H1 (cell line): Measurements from ENCODE around the gene RTN4. TPM values are rescaled to one million over a fixed set of nuclear protein-coding genes. Genes with fewer than 3 reads are reported as not detected.

Experiments used
- CTCF ChIA-PET: fragments of 300-600 bp; sonication (Branson Sonifier 250); formaldehyde crosslinking; loops from one replicate; lab custom pipeline; 2021; ENCODE audit not compliant: partially characterized antibody; lab: Charles Lee
- POLR2A ChIA-PET: fragments of 300-600 bp; sonication (Branson Sonifier 250); formaldehyde crosslinking; loops from one replicate; lab custom pipeline; 2021; ENCODE audit warnings: inconsistent platforms; ENCODE audit not compliant: partially characterized antibody; lab: Charles Lee
- DNase-seq, 2 experiments: peaks; one replicate each; pipeline versions ENCODE4 v3.0.0 to v3.0.0-alpha.2; 2010 to 2022; ENCODE audit warnings: low spot score in 2 of 2, low read depth in 1 of 2, mixed read lengths in 1 of 2
- FAIRE-seq: peaks from 2 replicates; lab custom pipeline; 2011; peaks lifted over from hg19 to GRCh38; lab: Jason Lieb, UNC
- H2AFZ ChIP-seq: 2 replicates; pipeline ENCODE4 v1.8.1; 2012; ENCODE audit warnings: low read length, inconsistent platforms
- H2AK5ac ChIP-seq: 2 replicates; pipeline ENCODE4 v1.6.1; 2013; ENCODE audit warnings: low read depth, low read length
- H2BK120ac ChIP-seq: replicated peaks from 2 replicates; pipeline ENCODE3; 2013; ENCODE audit warnings: low read depth, low read length, inconsistent platforms
- H2BK12ac ChIP-seq: 2 replicates; pipeline ENCODE4 v1.6.1; 2013; ENCODE audit warnings: low read depth, low read length
- H2BK15ac ChIP-seq: 2 replicates; pipeline ENCODE4 v1.6.1; 2013; ENCODE audit warnings: low read length
- H2BK20ac ChIP-seq: 2 replicates; pipeline ENCODE4 v1.6.1; 2013; ENCODE audit warnings: low read length
- H2BK5ac ChIP-seq: 2 replicates; pipeline ENCODE4 v1.6.1; 2013; ENCODE audit warnings: low read depth, low read length
- H3K14ac ChIP-seq: 2 replicates; pipeline ENCODE4 v1.6.1; 2013; ENCODE audit warnings: inconsistent platforms; ENCODE audit not compliant: insufficient read length
- H3K18ac ChIP-seq: 2 replicates; pipeline ENCODE4 v1.6.1; 2013; ENCODE audit warnings: low read length; ENCODE audit errors: extremely low read depth
- H3K23ac ChIP-seq: 2 replicates; pipeline ENCODE4 v1.6.1; 2013; ENCODE audit warnings: inconsistent platforms; ENCODE audit not compliant: insufficient read length
- H3K23me2 ChIP-seq: 2 replicates; pipeline ENCODE4 v1.6.1; 2013; ENCODE audit warnings: low read depth, low read length
- H3K27ac ChIP-seq: 2 replicates; pipeline ENCODE4 v1.6.1; 2011; ENCODE audit warnings: low read depth, low read length, inconsistent platforms
- H3K27me3 ChIP-seq, 4 experiments: replicated peaks in 1 of 4; 1 replicate in 1 of 4; 2 replicates in 3 of 4; pipeline versions ENCODE4 v1.6.1 to v1.8.1; 2011 to 2013; ENCODE audit warnings: low read length in 3 of 4, mild to moderate bottlenecking in 3 of 4, inconsistent platforms in 2 of 4, mixed read lengths in 2 of 4, moderate library complexity in 1 of 4; ENCODE audit not compliant: control insufficient read depth in 3 of 4, insufficient read depth in 3 of 4; ENCODE audit errors: extremely low read depth in 1 of 4
- H3K36me3 ChIP-seq, 4 experiments: 2 replicates each; pipeline versions ENCODE4 v1.6.1 to v1.8.1; 2011 to 2013; ENCODE audit warnings: mild to moderate bottlenecking in 4 of 4, low read length in 3 of 4, moderate library complexity in 2 of 4, control low read depth in 1 of 4, inconsistent platforms in 1 of 4; ENCODE audit not compliant: insufficient read depth in 4 of 4, control insufficient read depth in 2 of 4
- H3K4ac ChIP-seq: replicated peaks from 2 replicates; pipeline ENCODE3; 2013; ENCODE audit warnings: low read length, low read depth, mixed read lengths, inconsistent platforms; ENCODE audit not compliant: insufficient read length
- H3K4me1 ChIP-seq, 4 experiments: replicated peaks in 1 of 4; 1 replicate in 1 of 4; 2 replicates in 3 of 4; pipeline versions ENCODE4 v1.6.1 to v1.8.1; 2011 to 2013; ENCODE audit warnings: low read length in 3 of 4, inconsistent platforms in 2 of 4, mixed read lengths in 1 of 4; ENCODE audit not compliant: insufficient read depth in 4 of 4, control insufficient read depth in 3 of 4
- H3K4me2 ChIP-seq, 2 experiments: 2 replicates each; pipeline versions ENCODE4 v1.6.1 to v1.8.1; 2011 to 2013; ENCODE audit warnings: low read depth in 2 of 2, low read length in 2 of 2, control low read depth in 1 of 2, inconsistent platforms in 1 of 2, mild to moderate bottlenecking in 1 of 2; ENCODE audit not compliant: insufficient read depth in 1 of 2
- H3K4me3 ChIP-seq, 4 experiments: fragments of 200-600, 300-600 bp in 1 of 4; sonication (generic), shearing (Covaris generic), sonication (Bioruptor Twin) in 1 of 4; 2 replicates each; pipeline versions ENCODE4 v1.5.1 to v1.8.1; 2011 to 2016; ENCODE audit warnings: low read length in 4 of 4, low read depth in 3 of 4, control low read depth in 2 of 4, inconsistent platforms in 2 of 4, mild to moderate bottlenecking in 2 of 4, mixed read lengths in 1 of 4, moderate library complexity in 1 of 4; ENCODE audit not compliant: insufficient read depth in 2 of 4; ENCODE audit errors: extremely low read depth in 1 of 4
- H3K56ac ChIP-seq: replicated peaks from 2 replicates; pipeline ENCODE3; 2013; ENCODE audit warnings: low read depth, mild to moderate bottlenecking, mixed read lengths, low read length, inconsistent platforms; ENCODE audit not compliant: insufficient read length
- H3K79me1 ChIP-seq: 2 replicates; pipeline ENCODE4 v1.6.1; 2013; ENCODE audit warnings: low read depth, low read length, control low read depth
- H3K79me2 ChIP-seq, 2 experiments: 2 replicates each; pipeline versions ENCODE4 v1.6.1 to v1.8.1; 2012 to 2013; ENCODE audit warnings: low read length in 2 of 2, mild to moderate bottlenecking in 2 of 2, inconsistent platforms in 1 of 2; ENCODE audit not compliant: insufficient read depth in 2 of 2, control insufficient read depth in 1 of 2
- H3K9ac ChIP-seq, 4 experiments: replicated peaks in 1 of 4; 1 replicate in 1 of 4; 2 replicates in 3 of 4; pipeline versions ENCODE4 v1.6.1 to v1.8.1; 2011 to 2013; ENCODE audit warnings: low read depth in 3 of 4, low read length in 3 of 4, control low read depth in 2 of 4, mild to moderate bottlenecking in 2 of 4, moderate library complexity in 2 of 4, inconsistent platforms in 1 of 4; ENCODE audit errors: extremely low read depth in 1 of 4
- H3K9me3 ChIP-seq, 2 experiments: 2 replicates each; pipeline versions ENCODE4 v1.6.1 to v1.8.1; 2012 to 2013; ENCODE audit warnings: mild to moderate bottlenecking in 2 of 2, moderate library complexity in 2 of 2, control low read depth in 1 of 2, inconsistent platforms in 1 of 2, low read depth in 1 of 2, low read length in 1 of 2, mixed read lengths in 1 of 2; ENCODE audit not compliant: insufficient read depth in 2 of 2
- H4K20me1 ChIP-seq, 2 experiments: replicated peaks in 1 of 2; 2 replicates each; pipeline versions ENCODE3 to v1.8.1; 2011 to 2013; ENCODE audit warnings: inconsistent platforms in 2 of 2, low read length in 2 of 2, mild to moderate bottlenecking in 1 of 2; ENCODE audit not compliant: insufficient read depth in 2 of 2, control insufficient read depth in 1 of 2
- H4K5ac ChIP-seq: 2 replicates; pipeline ENCODE4 v1.6.1; 2013; ENCODE audit warnings: low read length, low read depth, mixed read lengths, inconsistent platforms; ENCODE audit not compliant: insufficient read length
- H4K8ac ChIP-seq: 2 replicates; pipeline ENCODE4 v1.8.0; 2013; ENCODE audit warnings: mild to moderate bottlenecking, moderate library complexity, low read length, inconsistent platforms; ENCODE audit not compliant: insufficient read depth; ENCODE audit errors: extremely low read depth
- H4K91ac ChIP-seq: replicated peaks from 2 replicates; pipeline ENCODE3; 2013; ENCODE audit warnings: low read length, mixed read lengths, inconsistent platforms; ENCODE audit not compliant: insufficient read length
- ASH2L ChIP-seq: fragments of 200-600, 300-600 bp; sonication (generic); IDR thresholded peaks from one replicate; pipeline ENCODE4 v1.7.1; 2017; ENCODE audit warnings: low read length
- BACH1 ChIP-seq: IDR thresholded peaks from 2 replicates; pipeline ENCODE4 v1.6.1; 2012; ENCODE audit warnings: low read length, improper control_type of control experiment
- CBX5 ChIP-seq: fragments of 300-800, 300-1000 bp; sonication (generic); IDR thresholded peaks from 2 replicates; pipeline ENCODE4 v1.7.1; 2016; ENCODE audit warnings: antibody characterized with exemption, low read length, low read depth
- CREB1 ChIP-seq: IDR thresholded peaks from 2 replicates; pipeline ENCODE4 v1.6.1; 2012; ENCODE audit warnings: inconsistent platforms
- EP300 ChIP-seq, 2 experiments: IDR thresholded peaks; 1 replicate in 1 of 2; 2 replicates in 1 of 2; pipeline ENCODE4 v1.6.1; 2011 to 2012; ENCODE audit warnings: low read depth in 2 of 2, low read length in 2 of 2, mild to moderate bottlenecking in 2 of 2, borderline replicate concordance in 1 of 2, inconsistent platforms in 1 of 2, moderate library complexity in 1 of 2
- KDM1A ChIP-seq: fragments of 200-600, 300-600 bp; sonication (generic); IDR thresholded peaks from 2 replicates; pipeline ENCODE4 v1.7.1; 2016; ENCODE audit warnings: mild to moderate bottlenecking, low read length, borderline replicate concordance
- KDM5A ChIP-seq: fragments of 200-600 bp; IDR thresholded peaks from 2 replicates; pipeline ENCODE4 v1.7.1; 2012; ENCODE audit warnings: mild to moderate bottlenecking, low read length, inconsistent platforms, mixed read lengths
- NRF1 ChIP-seq: IDR thresholded peaks from 2 replicates; pipeline ENCODE4 v1.6.1; 2011; ENCODE audit warnings: mild to moderate bottlenecking, low read depth, low read length, improper control_type of control experiment
- POLR2A ChIP-seq, 2 experiments: IDR thresholded peaks; 1 replicate in 1 of 2; 2 replicates in 1 of 2; pipeline ENCODE4 v1.6.1; 2011; ENCODE audit warnings: low read depth in 2 of 2, low read length in 2 of 2, mild to moderate bottlenecking in 2 of 2; ENCODE audit errors: control extremely low read depth in 1 of 2
- RBBP5 ChIP-seq: IDR thresholded peaks from 2 replicates; pipeline ENCODE4 v1.7.1; 2012; ENCODE audit warnings: low read depth, mild to moderate bottlenecking, inconsistent platforms, low read length, moderate library complexity, borderline replicate concordance
- RXRA ChIP-seq: IDR thresholded peaks from 2 replicates; pipeline ENCODE4 v1.6.1; 2011; ENCODE audit warnings: low read depth, mild to moderate bottlenecking, low read length, moderate library complexity; ENCODE audit not compliant: insufficient read depth
- SIX5 ChIP-seq: IDR thresholded peaks from 2 replicates; pipeline ENCODE4 v1.6.1; 2011; ENCODE audit warnings: mild to moderate bottlenecking, low read depth, low read length
- WGBS, 2 experiments: shearing (Covaris generic) in 1 of 2; methylation state at CpG; one replicate each; pipeline versions ENCODE4 v1.1.6 to v1.1.7; 2013 to 2015; ENCODE audit warnings: low lambda C conversion rate in 2 of 2, mixed read lengths in 2 of 2, inconsistent platforms in 1 of 2, low coverage in 1 of 2, missing lambda C conversion rate in 1 of 2; ENCODE audit not compliant: insufficient replicate concordance in 2 of 2, insufficient coverage in 1 of 2, insufficient read length in 1 of 2; ENCODE audit errors: extremely low coverage in 1 of 2, missing lambda C conversion rate in 1 of 2; 5-methylcytosine and 5-hydroxymethylcytosine counted together
- polyA plus RNA-seq, 7 experiments: library from polyadenylated mRNA; depleted of rRNA in 3 of 7; stranded (reverse) in 5 of 7; unstranded in 2 of 7; fragments of >200 nt in 5 of 7; fragments of 200-250 nt in 2 of 7; gene quantifications; 1 replicate in 5 of 7; 2 replicates in 1 of 7; 4 replicates in 1 of 7; pipeline versions ENCODE4 v1.2.1 to v1.2.3, GENCODE V29; 2011 to 2013; ENCODE audit warnings: missing spikeins in 2 of 7, mixed read lengths in 2 of 7
- total RNA-seq: library from RNA; stranded (reverse); fragmentation: NEBNext Ultra II Directional; extraction: Animal tissue kit (Norgen Biotek cat#: 25700); gene quantifications from 2 replicates; pipeline ENCODE4 v1.2.1, GENCODE V29; 2021

RTN4 gene
- total and polyA plus RNA-seq, 2 of the 8 experiments (the other 6 are each of a cell fraction or from before 2014, with no cell fraction given) = 179 to 242 TPM

- Histone ChIP-seq H4K91ac (no peak overlapping the region), H3K27me3 (no peaks in the 10 kb centered on the region), H4K20me1 (no peaks in the 10 kb centered on the region), H3K9me3 (no peaks in the 10 kb centered on the region), H3K79me1 (no peaks in the 10 kb centered on the region), H3K4me1 (no peaks in the 10 kb centered on the region), H2BK12ac (no peak overlapping the region), H3K23me2 (no peaks in the 10 kb centered on the region), H3K56ac (no peak overlapping the region), H3K4me2 (no peak overlapping the region), H3K27ac (no peak overlapping the region), H2BK15ac (no peak overlapping the region), H3K36me3 (no peaks in the 10 kb centered on the region), H3K4ac (no peak overlapping the region), H3K4me3 (no peak overlapping the region)
- FAIRE-seq (no peak), DNase-seq (no peak)
- CTCF ChIA-PET = interaction anchor here (1.5 kb wide), 1 partner anchor 306 kb away, joined by 5 read pairs; no protein-coding TSS in a partner anchor
- POLR2A ChIA-PET = no interaction called here
- no peak for TF ChIP-seq CREB1
- no peak for TF ChIP-seq CBX5
- TF ChIP-seq POLR2A (IDR thresholded peaks at IDR 0.05; ENCODE audit: control extremely low read depth in 1 of 2, low read depth in 2 of 2, low read length in 2 of 2) = no peak
- no peak for TF ChIP-seq KDM1A
- no peak for TF ChIP-seq BACH1
- TF ChIP-seq ASH2L = no peak
- TF ChIP-seq SIX5 = no peak
- TF ChIP-seq KDM5A = no peak
- no peak for TF ChIP-seq EP300 (IDR thresholded peaks at IDR 0.05; ENCODE audit: borderline replicate concordance in 1 of 2, low read depth in 2 of 2, low read length in 2 of 2)
- no peak for TF ChIP-seq RBBP5
- TF ChIP-seq NRF1 = no peak
- no peak for TF ChIP-seq RXRA
- TF ChIP-seq, all 59 proteins: peak for 0
- peak overlapping the region; percentile 54; the same call in 1 of the 2 replicates for H2AFZ ChIP-seq
- H4K5ac ChIP-seq = no peak overlapping the region
- WGBS, 2 experiments = 91% methylated on average over 2 of the region's 2 CpGs; no CpG with 5 or more reads in 1 of the 2 experiments
- no peak overlapping the region for H3K23ac ChIP-seq
- no peaks in the 10 kb centered on the region for H3K79me2 ChIP-seq
- no peak overlapping the region for H2BK20ac ChIP-seq
- H2BK120ac ChIP-seq = no peak overlapping the region
- H3K9ac ChIP-seq = no peak overlapping the region
- H4K8ac ChIP-seq = no peak overlapping the region
- H3K14ac ChIP-seq = no peak overlapping the region
- no peak overlapping the region for H3K18ac ChIP-seq
- H2AK5ac ChIP-seq = no peak overlapping the region
- no peak overlapping the region for H2BK5ac ChIP-seq
These were observed 28.7 kb upstream of the RTN4 start for GRCh38 chr2:55078956-55079355.
